Panc1 (cell line): ENCODE results near the gene PACSIN3.

Source experiments
- CTCF ChIP-seq: fragments of 450-650 bp; IDR thresholded peaks from 2 replicates; pipeline ENCODE4 v1.5.1; 2017; ENCODE audit warnings: mild to moderate bottlenecking
- POLR2AphosphoS5 ChIP-seq: IDR thresholded peaks from 2 replicates; pipeline ENCODE4 v1.6.1; 2012; ENCODE audit warnings: mild to moderate bottlenecking, low read depth, low read length, moderate library complexity
- REST ChIP-seq, 2 experiments: IDR thresholded peaks; 2 replicates each; pipeline ENCODE4 v1.6.1; 2011 to 2012; ENCODE audit warnings: low read depth in 2 of 2, control low read depth in 1 of 2, low read length in 1 of 2, mild to moderate bottlenecking in 1 of 2, moderate library complexity in 1 of 2; ENCODE audit not compliant: insufficient read depth in 1 of 2
- SIN3A ChIP-seq: IDR thresholded peaks from 2 replicates; pipeline ENCODE4 v1.6.1; 2012; ENCODE audit warnings: low read depth, mild to moderate bottlenecking, low read length, moderate library complexity, borderline replicate concordance; ENCODE audit not compliant: insufficient read depth

- TF ChIP-seq CTCF: no peak
- TF ChIP-seq POLR2AphosphoS5: no peak
- TF ChIP-seq REST (IDR thresholded peaks at IDR 0.05; ENCODE audit: insufficient read depth in 1 of 2, low read depth in 2 of 2, low read length in 1 of 2): no peak
- no peak for TF ChIP-seq SIN3A
These were observed 14.8 kb upstream of the PACSIN3 start for GRCh38 chr11:47201015-47201414.
